ENCODE data around the gene BMAL1. TPM values are rescaled to one million over a fixed set of nuclear protein-coding genes. Genes with fewer than 3 reads are reported as not detected.

BMAL1 gene
- total and polyA plus RNA-seq, 2 donors (not counting 3 experiments of a cell fraction or from before 2014, with no cell fraction given) = 5.8 to 10.1 TPM

- Histone ChIP-seq H3K27ac (ENCODE audit: insufficient read depth, low read depth, low read length) (no peak overlapping the region), H3K27me3 (ENCODE audit: control insufficient read depth in 2 of 2, insufficient read depth in 2 of 2, low read length in 2 of 2) (peaks cover 20 to 27% of the 10 kb centered on the region in 2 experiments), H3K4me1 (ENCODE audit: control insufficient read depth, extremely low read depth, insufficient read depth, low read length) (no peaks in the 10 kb centered on the region), H3K9ac (replicated peaks; ENCODE audit: extremely low read depth, insufficient read depth, low read length) (no peak overlapping the region), H2AFZ (ENCODE audit: low read depth, low read length) (no peak overlapping the region), H3K4me3 (replicated peaks in 1 of 3; ENCODE audit: insufficient read depth in 1 of 3, low read depth in 1 of 3, low read length in 3 of 3) (no peak overlapping the region), H3K9me1 (replicated peaks; ENCODE audit: control insufficient read depth, extremely low read depth, insufficient read depth, low read length) (no peaks in the 10 kb centered on the region), H3K36me3 (ENCODE audit: control insufficient read depth in 2 of 2, extremely low read depth in 1 of 2, insufficient read depth in 2 of 2, low read length in 2 of 2) (no peaks in the 10 kb centered on the region), H3K79me2 (ENCODE audit: control insufficient read depth, insufficient read depth, low read length) (no peaks in the 10 kb centered on the region), H3K4me2 (ENCODE audit: insufficient read depth, low read length) (no peak overlapping the region), H4K20me1 (replicated peaks; ENCODE audit: control insufficient read depth, extremely low read depth, insufficient read depth, low read length) (no peaks in the 10 kb centered on the region), H3K9me3 (replicated peaks; ENCODE audit: control insufficient read depth, insufficient read depth, low read length) (no peaks in the 10 kb centered on the region)
- TF ChIP-seq POLR2A (IDR thresholded peaks at IDR 0.05; ENCODE audit: low read depth, low read length) (no peak), MYC (IDR thresholded peaks at IDR 0.05; ENCODE audit: low read depth, low read length) (no peak), FOS (IDR thresholded peaks at IDR 0.05; ENCODE audit: borderline replicate concordance, insufficient read depth, low read length) (no peak), POLR2AphosphoS5 (IDR thresholded peaks at IDR 0.05; ENCODE audit: insufficient read depth, low read depth, low read length) (no peak), MAX (IDR thresholded peaks at IDR 0.05; ENCODE audit: insufficient read depth, insufficient read length) (no peak), GATA2 (IDR thresholded peaks at IDR 0.05; ENCODE audit: insufficient read depth, insufficient read length, low read depth, low read length) (no peak), JUN (IDR thresholded peaks at IDR 0.05; ENCODE audit: borderline replicate concordance, insufficient read depth, insufficient read length, low read depth) (no peak), CTCF (IDR thresholded peaks at IDR 0.05; ENCODE audit: extremely low read depth in 1 of 2, insufficient read depth in 1 of 2, low read depth in 1 of 2, low read length in 2 of 2) (no peak)
- intact Hi-C loops (cut with micrococcal nuclease) (no loop called here), dilution Hi-C loops (cut with MboI; ENCODE audit: extremely low pct_ligation_motif_present, low sequenced_read_pairs) (no loop called here)
- ChIA-PET POLR2A (no interaction called here), CTCF (interaction anchor here (1.0 to 4.3 kb wide), 4 partner anchors 8 to 20 kb away, joined by 3 to 16 read pairs (median 6); no protein-coding TSS in a partner anchor)
- FAIRE-seq (no peak), DNase-seq (ENCODE audit: low read depth, low spot score) (no peak)
- BruUV-seq (replicated peaks) = no TSS peak
These were observed 47.8 kb upstream of the BMAL1 start for GRCh38 chr11:13229711-13230318.
